Neural cell (in vitro differentiated cells): Measurements from ENCODE around the gene ATP6V0A4.
"Not testable (repeated sequence)": the region's sequence is repeated elsewhere in the genome, so short reads cannot be mapped to it uniquely, and the experiment has no call there.

Experiments used
- CTCF ChIP-seq: fragments of 450-650 bp; IDR thresholded peaks from 2 replicates; pipeline ENCODE4 v1.5.1; 2014; ENCODE audit warnings: antibody characterized with exemption, mild to moderate bottlenecking, moderate library complexity; ENCODE audit not compliant: poor library complexity, severe bottlenecking
- EP300 ChIP-seq: fragments of 450-650 bp; conservative IDR thresholded peaks from 2 replicates; pipeline ENCODE4 v1.6.1; 2014; ENCODE audit warnings: antibody characterized with exemption, mild to moderate bottlenecking, moderate library complexity; ENCODE audit not compliant: poor library complexity, severe bottlenecking
- EZH2 ChIP-seq: fragments of 200-600, 300-800 bp; shearing (Covaris generic), sonication (generic); IDR thresholded peaks from 2 replicates; pipeline ENCODE4 v1.6.1; 2014; ENCODE audit warnings: antibody characterized with exemption, low read length, borderline replicate concordance, mild to moderate bottlenecking; ENCODE audit not compliant: insufficient read depth, poor library complexity, severe bottlenecking
- POLR2AphosphoS5 ChIP-seq: IDR thresholded peaks from 2 replicates; pipeline ENCODE4 v1.6.1; 2012
- REST ChIP-seq: IDR thresholded peaks from 2 replicates; pipeline ENCODE4 v1.6.1; 2012; ENCODE audit warnings: borderline replicate concordance
- TAF1 ChIP-seq: IDR thresholded peaks from 2 replicates; pipeline ENCODE4 v1.6.1; 2012; ENCODE audit warnings: low read depth

- TF ChIP-seq TAF1, CTCF, EZH2, POLR2AphosphoS5, EP300, REST: not testable (repeated sequence)
These were observed 102.2 kb downstream of the ATP6V0A4 start for GRCh38 chr7:138695776-138696175.
